Heart left ventricle (tissue), 13 donors: ENCODE data around the gene OTOA.

Source experiments
- CTCF ChIP-seq, 12 donors: fragments of 200-600 bp; sonication (generic) in 4 of 12; IDR thresholded peaks; one replicate each; pipeline versions ENCODE4 v1.5.0 to v1.8.0; 2018 to 2022; ENCODE audit warnings: antibody characterized with exemption in 12 of 12, mild to moderate bottlenecking in 5 of 12
- POLR2A ChIP-seq, 2 donors: fragments of 450-650 bp; IDR thresholded peaks; one replicate each; pipeline ENCODE4 v1.6.1; 2017; ENCODE audit warnings: antibody characterized with exemption in 2 of 2, mild to moderate bottlenecking in 2 of 2, moderate library complexity in 2 of 2
- donor health status: ischemic (EF 13 %, LVEDD 7.1; RV severe dilation, severe dysfunction).
- donor health status: DM: no; HTN: yes; CAD: no.
- donor health status: DM: no; HTN: no; CAD: no.
- donor health status: ischemic (EF 25% LVEDD 6.9; RV normal size, moderate dysfunction).
- donor health status: ischemic (EF 25% LVEDD 5.7; RV mildly dilated, moderate dysfunction).
- donor health status: ischemic (EF 35%, LVEDD 5.7; RV mildly dilated, moderate dysfunction).
- donor health status: nonischemic (EF 11% LVEDD 7.7; RV severe dilation, severe dysfunction).
- donor health status: DM: yes; HTN: yes; CAD: no.
- donor health status: PGD.
- donor health status: ischemic (EF 29% LVEDD 5.4; RV normal size, mild dysfunction).
- donor health status: nonischemic (EF 23%, LVEDD 6.1; RV moderate dilation, normal function).

DNA sequence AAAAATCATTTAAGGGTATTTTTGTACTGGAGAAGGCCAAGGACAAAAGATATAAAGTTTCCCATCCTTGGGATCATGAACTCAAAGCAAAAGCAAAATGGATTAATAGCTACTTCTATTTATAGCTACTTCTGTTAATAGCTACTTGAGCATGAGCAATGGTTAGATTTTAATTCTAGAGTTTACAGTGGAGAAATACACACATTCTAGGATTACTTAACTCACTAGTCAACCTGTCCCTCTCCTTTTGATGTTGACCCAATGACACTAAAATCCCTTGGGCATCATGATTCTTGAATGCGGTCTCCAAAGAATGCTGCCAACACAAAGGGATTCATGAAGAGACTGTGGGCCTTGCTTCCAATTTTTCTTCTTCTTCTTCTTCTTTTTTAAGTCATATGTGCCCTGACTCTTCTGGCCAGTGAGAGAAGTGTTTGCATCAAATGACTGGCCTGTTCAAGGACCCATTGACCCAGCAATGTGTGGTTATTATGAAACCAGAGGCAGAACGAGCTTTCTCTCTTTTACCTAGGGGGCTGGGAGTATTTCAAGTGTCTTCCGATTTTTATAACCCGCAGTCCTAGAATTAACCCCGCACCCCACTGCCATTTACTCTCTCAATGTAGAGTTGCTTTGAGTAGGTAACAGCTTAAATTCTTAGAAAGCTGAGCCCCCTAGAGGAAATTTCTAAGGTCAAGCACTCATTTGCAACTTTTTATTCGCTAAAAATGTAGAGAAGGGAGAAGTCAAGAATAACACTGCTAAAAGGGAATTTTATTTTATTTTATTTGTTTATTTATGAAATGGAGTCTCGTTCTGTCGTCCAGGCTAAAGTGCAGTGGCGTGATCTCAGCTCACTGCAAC, 34.6 kb downstream of the OTOA start:
- TF ChIP-seq CTCF (IDR thresholded peaks at IDR 0.05) (no peak), POLR2A (IDR thresholded peaks at IDR 0.05) (no peak)
